GM12878 (cell line): ENCODE results near the gene ARFIP1. TPM values are rescaled to one million over a fixed set of nuclear protein-coding genes. Genes with fewer than 3 reads are reported as not detected.

ENCODE experiments used
- ATAC-seq: fragments of 200-7000 bp; cut with Tn5 transposase; 3 replicates; pipeline ENCODE4 v1.9.1; 2020; ENCODE audit warnings: mild to moderate bottlenecking, moderate library complexity
- BruUV-seq: library from RNA; stranded (reverse); fragments of 400-500 nt; replicated peaks from 2 replicates; lab custom pipeline; 2021; lab: Mats Ljungman, UMichigan
- CTCF ChIA-PET: fragments of 300-600 bp; sonication (Branson Sonifier 250); formaldehyde crosslinking; extraction: SDS; loops from one replicate; lab custom pipeline; 2021; ENCODE audit warnings: inconsistent platforms; lab: Yijun Ruan, JAX
- POLR2A ChIA-PET: fragments of 350-600 bp; formaldehyde crosslinking; extraction: SDS; loops from one replicate; lab custom pipeline; 2021; ENCODE audit warnings: inconsistent platforms; lab: Charles Lee
- RAD21 ChIA-PET: fragments of 300-600 bp; sonication (Branson Sonifier 250); formaldehyde crosslinking; loops from one replicate; lab custom pipeline; 2023; ENCODE audit warnings: antibody characterized with exemption; ENCODE audit not compliant: unreplicated experiment; lab: Charles Lee
- SMC1A ChIA-PET: fragments of 300-600 bp; sonication (Branson Sonifier 250); formaldehyde crosslinking; loops from one replicate; lab custom pipeline; 2023; ENCODE audit not compliant: unreplicated experiment, uncharacterized antibody; lab: Charles Lee
- DNase-seq: peaks from one replicate; pipeline ENCODE4 v3.0.0-alpha.2; 2011; ENCODE audit warnings: low read depth, low spot score
- FAIRE-seq: peaks from 3 replicates; lab custom pipeline; 2011; peaks lifted over from hg19 to GRCh38; lab: Jason Lieb, UNC
- H2AFZ ChIP-seq: 2 replicates; pipeline ENCODE4 v1.6.0; 2011; ENCODE audit warnings: low read depth, low read length, control low read depth; ENCODE audit not compliant: control insufficient read depth
- H3K27ac ChIP-seq: 2 replicates; pipeline ENCODE4 v1.5.1; 2011; ENCODE audit warnings: control low read depth; ENCODE audit not compliant: control insufficient read depth, insufficient read depth
- H3K27me3 ChIP-seq, 2 experiments: replicated peaks in 1 of 2; 2 replicates each; pipeline versions ENCODE4 v1.6.0 to v1.6.1; 2011; ENCODE audit warnings: low read length in 1 of 2; ENCODE audit not compliant: control insufficient read depth in 2 of 2, insufficient read depth in 2 of 2
- H3K36me3 ChIP-seq, 2 experiments: 2 replicates each; pipeline ENCODE4 v1.5.1; 2011; ENCODE audit warnings: low read length in 1 of 2; ENCODE audit not compliant: control insufficient read depth in 2 of 2, insufficient read depth in 2 of 2
- H3K4me1 ChIP-seq: 2 replicates; pipeline ENCODE4 v1.6.1; 2011; ENCODE audit warnings: mild to moderate bottlenecking, low read length, moderate library complexity, mixed read lengths; ENCODE audit not compliant: control insufficient read depth, insufficient read depth
- H3K4me2 ChIP-seq: 2 replicates; pipeline ENCODE4 v1.6.0; 2011; ENCODE audit warnings: control low read depth; ENCODE audit not compliant: control insufficient read depth, insufficient read depth
- H3K4me3 ChIP-seq: fragments of 200-600 bp; sonication (generic); 2 replicates; pipeline ENCODE4 v1.5.1; 2016
- H3K79me2 ChIP-seq: 2 replicates; pipeline ENCODE4 v1.6.0; 2011; ENCODE audit warnings: low read length; ENCODE audit not compliant: control insufficient read depth, insufficient read depth
- H3K9ac ChIP-seq: 2 replicates; pipeline ENCODE4 v1.8.0; 2011; ENCODE audit warnings: low read length, control low read depth, mixed read lengths; ENCODE audit not compliant: control insufficient read depth, insufficient read depth
- H3K9me3 ChIP-seq: replicated peaks from 3 replicates; pipeline ENCODE4 v1.5.1; 2011; ENCODE audit warnings: mild to moderate bottlenecking, low read length; ENCODE audit not compliant: control insufficient read depth, insufficient read depth
- H4K20me1 ChIP-seq: 2 replicates; pipeline ENCODE4 v1.6.0; 2011; ENCODE audit not compliant: control insufficient read depth, insufficient read depth
- CEBPZ ChIP-seq: fragments of 150-350 bp; IDR thresholded peaks from 2 replicates; pipeline ENCODE4 v1.6.1; 2016; ENCODE audit warnings: low read depth, low read length
- CHD4 ChIP-seq: fragments of 200-600 bp; sonication (generic); IDR thresholded peaks from 2 replicates; pipeline ENCODE4 v1.6.1; 2016; ENCODE audit warnings: mild to moderate bottlenecking
- CREB1 ChIP-seq: IDR thresholded peaks from 2 replicates; pipeline ENCODE4 v1.6.1; 2012; ENCODE audit warnings: low read depth, mild to moderate bottlenecking, inconsistent platforms
- ESRRA ChIP-seq: IDR thresholded peaks from 2 replicates; pipeline ENCODE4 v1.6.1; 2012; ENCODE audit warnings: mild to moderate bottlenecking, low read length, improper control_type of control experiment
- EZH2 ChIP-seq: IDR thresholded peaks from 2 replicates; pipeline ENCODE4 v1.6.1; 2012; ENCODE audit warnings: low read depth, mild to moderate bottlenecking, control low read depth, inconsistent platforms, low read length, borderline replicate concordance; ENCODE audit not compliant: control insufficient read depth
- FOXK2 ChIP-seq: fragments of 450-650 bp; IDR thresholded peaks from 2 replicates; pipeline ENCODE4 v1.6.1; 2017; ENCODE audit warnings: mild to moderate bottlenecking, moderate library complexity
- FOXM1 ChIP-seq: IDR thresholded peaks from 2 replicates; pipeline ENCODE4 v1.6.1; 2012; ENCODE audit warnings: low read depth, mild to moderate bottlenecking, inconsistent platforms, low read length, moderate library complexity
- IKZF1 ChIP-seq: fragments of 450-650 bp; conservative IDR thresholded peaks from 2 replicates; pipeline ENCODE4 v1.6.1; 2017; ENCODE audit warnings: antibody characterized with exemption, mild to moderate bottlenecking
- RAD21 ChIP-seq: IDR thresholded peaks from 2 replicates; pipeline ENCODE4 v1.6.1; 2011; ENCODE audit warnings: mild to moderate bottlenecking, low read depth, low read length, moderate library complexity; ENCODE audit not compliant: insufficient read depth
- REST ChIP-seq: IDR thresholded peaks from 2 replicates; pipeline ENCODE4 v1.6.1; 2012; ENCODE audit warnings: mild to moderate bottlenecking, low read depth, low read length
- SREBF2 ChIP-seq: IDR thresholded peaks from 2 replicates; pipeline ENCODE4 v1.6.1; 2012; ENCODE audit warnings: mild to moderate bottlenecking, low read length
- TCF3 ChIP-seq: IDR thresholded peaks from 2 replicates; pipeline ENCODE4 v1.6.1; 2012; ENCODE audit warnings: low read depth, mild to moderate bottlenecking, low read length, borderline replicate concordance; ENCODE audit not compliant: insufficient read depth
- WGBS: methylation state at CpG from one replicate; pipeline ENCODE4 v1.1.6; 2016; ENCODE audit warnings: low lambda C conversion rate; ENCODE audit not compliant: insufficient replicate concordance, insufficient coverage; ENCODE audit errors: missing lambda C conversion rate; 5-methylcytosine and 5-hydroxymethylcytosine counted together
- in situ Hi-C: fragments of 300-500 bp; cut with MboI; formaldehyde crosslinking; loops from 9 replicates; pipeline ENCODE4 v1.14.3; 2018; ENCODE audit warnings: mixed read lengths
- intact Hi-C: fragments of 100-400 bp; cut with micrococcal nuclease; formaldehyde crosslinking; loops from one replicate; pipeline ENCODE4 v1.14.2; 2022; ENCODE audit not compliant: unreplicated experiment
- polyA plus RNA-seq, 11 experiments: library from polyadenylated mRNA; depleted of rRNA in 4 of 11; unstranded in 6 of 11; stranded (reverse) in 5 of 11; fragments of >200 nt; fragmentation: Nextera tagmentation in 4 of 11; fragmentation: Illumina TruSeq in 1 of 11; extraction: Ambion mirVana in 4 of 11; extraction: Trizol in 1 of 11; gene quantifications; 1 replicate in 1 of 11; 2 replicates in 10 of 11; pipeline versions ENCODE4 v1.2.1 to v1.2.3, GENCODE V29; 2011 to 2016; ENCODE audit warnings: inconsistent platforms in 2 of 11, missing spikeins in 2 of 11, low read depth in 1 of 11
- total RNA-seq, 4 experiments: library from RNA; depleted of rRNA in 3 of 4; stranded (reverse); fragments of >200 nt in 3 of 4; fragmentation: Illumina TruSeq in 1 of 4; extraction: Trizol in 1 of 4; gene quantifications; 2 replicates each; pipeline versions ENCODE4 v1.2.1 to v1.2.3, GENCODE V29; 2013 to 2021
- TF ChIP-seq, protein P1 (sequence below): fragments of 450-650 bp; IDR thresholded peaks from 2 replicates; pipeline ENCODE4 v1.6.1; 2018; ENCODE audit warnings: borderline replicate concordance, mild to moderate bottlenecking; ENCODE audit not compliant: partially characterized antibody
- TF ChIP-seq, protein P2 (sequence below): fragments of 450-650 bp; IDR thresholded peaks from 2 replicates; pipeline ENCODE4 v1.6.1; 2017; ENCODE audit warnings: low read depth, mild to moderate bottlenecking, moderate library complexity

The ARFIP1 gene
- total and polyA plus RNA-seq, 10 of the 15 experiments (the other 5 are each of a cell fraction or from before 2014, with no cell fraction given), result 9.5 to 21.7 (median 15.4) TPM

DNA sequence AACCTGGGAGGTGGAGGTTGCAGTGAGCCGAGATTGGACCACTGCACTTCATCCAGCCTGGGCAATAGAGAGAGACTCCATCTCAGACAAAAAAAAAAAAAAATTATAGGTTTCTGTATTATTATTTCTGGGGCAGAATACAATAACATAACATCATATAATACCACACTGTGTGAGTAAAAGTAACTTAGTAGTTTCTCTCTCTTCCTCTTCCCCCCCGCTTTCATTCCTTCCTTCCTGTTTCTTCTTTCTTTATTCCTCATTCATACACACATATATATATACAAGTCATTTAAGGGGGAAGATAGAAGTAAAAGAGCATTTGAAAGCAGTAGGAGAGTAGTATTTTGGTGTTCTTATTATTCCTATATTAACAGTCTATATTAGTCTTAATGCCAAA, 100.5 kb downstream of the ARFIP1 start:
- no peak overlapping the region for H2AFZ ChIP-seq
- ChIA-PET CTCF (no interaction called here), POLR2A (no interaction called here), SMC1A (interaction anchor here (1.0 kb wide), 1 partner anchor 10 kb away, joined by 3 read pairs; no protein-coding TSS in a partner anchor), RAD21 (interaction anchor here (0.8 kb wide), 1 partner anchor 247 kb away, joined by 4 read pairs; no protein-coding TSS in a partner anchor)
- intact Hi-C loops (no loop called here), in situ Hi-C loops (no loop called here)
- WGBS, result 89% methylated on average over 2 of the region's 2 CpGs
- H3K9me3 ChIP-seq, result no peaks in the 10 kb centered on the region; the same call in 1 of the 3 replicates
- BruUV-seq, result no TSS peak
- H3K79me2 ChIP-seq, result no peaks in the 10 kb centered on the region
- H3K9ac ChIP-seq, result no peak overlapping the region
- DNase-seq (no peak), ATAC-seq (no peak), FAIRE-seq (no peak)
- H3K4me3 ChIP-seq, result no peak overlapping the region
- H3K27ac ChIP-seq, result no peak overlapping the region
- H3K4me1 ChIP-seq, result no peaks in the 10 kb centered on the region
- no peak overlapping the region for H3K4me2 ChIP-seq
- no peaks in the 10 kb centered on the region; a peak in 3 of 4 replicates for H3K36me3 ChIP-seq
- H4K20me1 ChIP-seq, result no peaks in the 10 kb centered on the region
- H3K27me3 ChIP-seq, result no peaks in the 10 kb centered on the region
- TF ChIP-seq FOXM1 (no peak), TCF3 (no peak), CEBPZ (no peak), IKZF1 (no peak), FOXK2 (no peak), ESRRA (no peak), REST (no peak), SREBF2 (no peak), CREB1 (no peak), EZH2 (no peak), CHD4 (no peak), RAD21 (no peak)
- TF ChIP-seq, protein P1, sequence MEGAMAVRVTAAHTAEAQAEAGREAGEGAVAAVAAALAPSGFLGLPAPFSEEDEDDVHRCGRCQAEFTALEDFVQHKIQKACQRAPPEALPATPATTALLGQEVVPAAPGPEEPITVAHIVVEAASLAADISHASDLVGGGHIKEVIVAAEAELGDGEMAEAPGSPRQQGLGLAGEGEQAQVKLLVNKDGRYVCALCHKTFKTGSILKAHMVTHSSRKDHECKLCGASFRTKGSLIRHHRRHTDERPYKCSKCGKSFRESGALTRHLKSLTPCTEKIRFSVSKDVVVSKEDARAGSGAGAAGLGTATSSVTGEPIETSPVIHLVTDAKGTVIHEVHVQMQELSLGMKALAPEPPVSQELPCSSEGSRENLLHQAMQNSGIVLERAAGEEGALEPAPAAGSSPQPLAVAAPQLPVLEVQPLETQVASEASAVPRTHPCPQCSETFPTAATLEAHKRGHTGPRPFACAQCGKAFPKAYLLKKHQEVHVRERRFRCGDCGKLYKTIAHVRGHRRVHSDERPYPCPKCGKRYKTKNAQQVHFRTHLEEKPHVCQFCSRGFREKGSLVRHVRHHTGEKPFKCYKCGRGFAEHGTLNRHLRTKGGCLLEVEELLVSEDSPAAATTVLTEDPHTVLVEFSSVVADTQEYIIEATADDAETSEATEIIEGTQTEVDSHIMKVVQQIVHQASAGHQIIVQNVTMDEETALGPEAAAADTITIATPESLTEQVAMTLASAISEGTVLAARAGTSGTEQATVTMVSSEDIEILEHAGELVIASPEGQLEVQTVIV, result no peak
- TF ChIP-seq, protein P2, sequence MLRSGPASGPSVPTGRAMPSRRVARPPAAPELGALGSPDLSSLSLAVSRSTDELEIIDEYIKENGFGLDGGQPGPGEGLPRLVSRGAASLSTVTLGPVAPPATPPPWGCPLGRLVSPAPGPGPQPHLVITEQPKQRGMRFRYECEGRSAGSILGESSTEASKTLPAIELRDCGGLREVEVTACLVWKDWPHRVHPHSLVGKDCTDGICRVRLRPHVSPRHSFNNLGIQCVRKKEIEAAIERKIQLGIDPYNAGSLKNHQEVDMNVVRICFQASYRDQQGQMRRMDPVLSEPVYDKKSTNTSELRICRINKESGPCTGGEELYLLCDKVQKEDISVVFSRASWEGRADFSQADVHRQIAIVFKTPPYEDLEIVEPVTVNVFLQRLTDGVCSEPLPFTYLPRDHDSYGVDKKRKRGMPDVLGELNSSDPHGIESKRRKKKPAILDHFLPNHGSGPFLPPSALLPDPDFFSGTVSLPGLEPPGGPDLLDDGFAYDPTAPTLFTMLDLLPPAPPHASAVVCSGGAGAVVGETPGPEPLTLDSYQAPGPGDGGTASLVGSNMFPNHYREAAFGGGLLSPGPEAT, result no peak
